Left lung (tissue), 10 donors: Measurements from ENCODE around the gene C5orf34. TPM values are rescaled to one million over a fixed set of nuclear protein-coding genes. Genes with fewer than 3 reads are reported as not detected.
"Not testable (repeated sequence)": the region's sequence is repeated elsewhere in the genome, so short reads cannot be mapped to it uniquely, and the experiment has no call there.

Experiments
- ATAC-seq: fragments of 200-7000 bp; cut with Tn5 transposase; one replicate; pipeline ENCODE4 v1.9.1; 2020; ENCODE audit warnings: moderate library complexity
- DNase-seq, 4 donors: peaks; one replicate each; pipeline ENCODE4 v3.0.0-alpha.2; 2013 to 2020
- H3K27ac ChIP-seq, 2 donors: fragments of 200-600 bp; sonication (generic) in 1 of 2; one replicate each; pipeline versions ENCODE4 v1.5.0 to v1.8.0; 2020 to 2021
- H3K27me3 ChIP-seq, 2 donors: fragments of 200-600 bp; sonication (generic) in 1 of 2; one replicate each; pipeline versions ENCODE4 v1.5.0 to v1.8.0; 2020 to 2021
- H3K36me3 ChIP-seq, 2 donors: fragments of 200-600 bp; sonication (generic) in 1 of 2; one replicate each; pipeline versions ENCODE4 v1.5.0 to v1.8.0; 2020 to 2021
- H3K4me1 ChIP-seq, 2 donors: fragments of 200-600 bp; one replicate each; pipeline ENCODE4 v1.8.0; 2021
- H3K4me3 ChIP-seq, 2 donors: fragments of 200-600 bp; sonication (generic) in 1 of 2; one replicate each; pipeline versions ENCODE4 v1.5.0 to v1.8.0; 2020 to 2021; ENCODE audit warnings: mild to moderate bottlenecking in 1 of 2
- H3K9me3 ChIP-seq, 2 donors: fragments of 200-600 bp; sonication (generic) in 1 of 2; one replicate each; pipeline versions ENCODE4 v1.5.0 to v1.8.0; 2020 to 2021
- CTCF ChIP-seq, 2 donors: fragments of 200-600 bp; sonication (generic) in 1 of 2; IDR thresholded peaks; one replicate each; pipeline versions ENCODE4 v1.5.0 to v1.8.0; 2021; ENCODE audit warnings: antibody characterized with exemption in 2 of 2
- intact Hi-C, 2 donors: fragments of 100-400 bp; cut with DNase I; formaldehyde crosslinking; loops; one replicate each; pipeline versions ENCODE4 v1.11.2 to v1.14.2; 2022
- polyA plus RNA-seq, 6 donors: library from polyadenylated mRNA; unstranded; fragments of 120-200 nt; gene quantifications; one replicate each; pipeline ENCODE4 v1.2.1, GENCODE V29; 2013; ENCODE audit not compliant: insufficient read length in 6 of 6
- total RNA-seq, 2 donors: library from RNA; stranded (reverse); fragmentation: NEBNext Ultra II Directional; extraction: Animal tissue kit (Norgen Biotek cat#: 25700); gene quantifications; one replicate each; pipeline ENCODE4 v1.2.1, GENCODE V29; 2021
- donor health status: DM: no; HTN: yes; CAD: no.
- donor health status: DM: no; HTN: no; CAD: no.

The C5orf34 gene
- total and polyA plus RNA-seq, 8 donors: 1.8 to 9.7 (median 6.8) TPM

GRCh38 chr5:43553381-43553780 lies 38.4 kb upstream of the C5orf34 start:
- no peaks in the 10 kb centered on the region for H3K9me3 ChIP-seq
- no peak overlapping the region for H3K4me3 ChIP-seq
- no peak for DNase-seq
- H3K4me1 ChIP-seq: peaks cover 22 to 45% of the 10 kb centered on the region in 2 donors
- H3K36me3 ChIP-seq: peaks cover 0 to 24% of the 10 kb centered on the region in 2 donors
- no peak for ATAC-seq
- intact Hi-C loops: no loop called here
- H3K27ac ChIP-seq: no peak overlapping the region
- no peaks in the 10 kb centered on the region for H3K27me3 ChIP-seq
- TF ChIP-seq CTCF (IDR thresholded peaks at IDR 0.05): no peak

- Histone ChIP-seq H3K9me3 (no peaks in the 10 kb centered on the region), H3K4me1 (peaks cover 22 to 39% of the 10 kb centered on the region in 2 donors), H3K36me3 (peaks cover 0 to 41% of the 10 kb centered on the region in 2 donors), H3K27ac (no peak overlapping the region), H3K4me3 (no peak overlapping the region), H3K27me3 (no peaks in the 10 kb centered on the region)
- DNase-seq: no peak
- no peak for TF ChIP-seq CTCF (IDR thresholded peaks at IDR 0.05)
- no peak for ATAC-seq
- intact Hi-C loops: no loop called here
Observed at GRCh38 chr5:43551731-43552130, 36.8 kb upstream of the C5orf34 start.

- intact Hi-C loops, H3K27ac ChIP-seq, H3K9me3 ChIP-seq, H3K27me3 ChIP-seq, ATAC-seq, DNase-seq, H3K4me3 ChIP-seq: not testable (repeated sequence)
- Histone ChIP-seq H3K36me3 (peaks cover 0 to 65% of the 10 kb centered on the region in 2 donors), H3K4me1 (peaks cover 7 to 21% of the 10 kb centered on the region in 2 donors)
Observed at GRCh38 chr5:43549272-43549671, 34.3 kb upstream of the C5orf34 start.

DNA sequence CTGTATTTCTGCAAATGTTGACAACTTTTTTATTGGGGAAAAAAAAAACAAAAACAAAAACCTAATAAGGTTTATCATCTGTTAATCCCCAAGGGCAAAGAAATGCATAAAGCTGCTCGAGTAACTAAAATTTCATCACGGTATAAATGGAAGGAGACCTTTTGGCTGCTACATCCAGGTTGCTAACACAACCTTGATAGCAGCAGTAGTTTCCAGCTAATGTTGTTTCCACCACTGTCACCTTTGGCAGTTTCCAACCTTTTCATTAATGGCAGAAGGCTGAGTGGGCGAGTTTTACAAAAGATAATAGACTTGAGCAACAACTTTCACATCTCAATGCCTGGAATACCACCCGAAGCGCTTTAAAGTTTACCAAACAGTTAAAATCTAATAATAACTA lies 33.4 kb upstream of the C5orf34 start:
- peaks cover 6 to 12% of the 10 kb centered on the region in 2 donors for H3K4me1 ChIP-seq
- intact Hi-C loops: no loop called here
- H3K27me3 ChIP-seq: no peaks in the 10 kb centered on the region
- ATAC-seq (no peak), DNase-seq (no peak)
- no peak overlapping the region for H3K27ac ChIP-seq
- H3K36me3 ChIP-seq: peaks cover 0 to 73% of the 10 kb centered on the region in 2 donors
- TF ChIP-seq CTCF (IDR thresholded peaks at IDR 0.05): no peak
- H3K9me3 ChIP-seq: no peaks in the 10 kb centered on the region
- no peak overlapping the region for H3K4me3 ChIP-seq

DNA sequence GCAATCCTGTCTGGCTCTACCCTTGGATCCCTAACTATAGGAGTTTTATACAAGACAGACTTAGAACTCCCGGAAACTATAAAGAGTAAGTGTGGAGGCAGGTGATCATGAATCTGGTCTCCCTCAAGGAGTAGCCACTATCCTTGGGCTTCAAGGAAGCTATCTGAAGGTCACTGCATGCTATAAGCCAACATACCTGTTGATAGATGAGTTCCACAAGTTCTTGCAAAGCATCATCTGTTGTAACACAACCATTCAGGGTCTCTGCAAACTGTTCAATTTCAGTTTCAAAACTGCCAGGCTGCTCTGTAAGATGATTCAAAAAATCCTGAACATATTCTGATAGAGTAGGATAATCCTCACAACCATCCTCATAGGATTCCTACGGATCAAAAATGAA lies 32.6 kb upstream of the C5orf34 start:
- Histone ChIP-seq H3K4me1 (peaks cover 6% of the 10 kb centered on the region in 2 donors), H3K36me3 (peaks cover 0 to 80% of the 10 kb centered on the region in 2 donors), H3K27me3 (no peaks in the 10 kb centered on the region), H3K27ac (no peak overlapping the region), H3K9me3 (no peaks in the 10 kb centered on the region), H3K4me3 (no peak overlapping the region)
- ATAC-seq (no peak), DNase-seq (no peak)
- TF ChIP-seq CTCF (IDR thresholded peaks at IDR 0.05): no peak
- intact Hi-C loops: no loop called here

GRCh38 chr5:43543434-43543833 lies 28.5 kb upstream of the C5orf34 start:
- DNase-seq (peak in 2 of 4 donors; percentile 10 to 36), ATAC-seq (peak; percentile 79)
- H3K27me3 ChIP-seq: no peaks in the 10 kb centered on the region
- no peak for TF ChIP-seq CTCF (IDR thresholded peaks at IDR 0.05)
- no peaks in the 10 kb centered on the region for H3K9me3 ChIP-seq
- peaks cover 0 to 91% of the 10 kb centered on the region in 2 donors for H3K36me3 ChIP-seq
- H3K27ac ChIP-seq: no peak overlapping the region
- intact Hi-C loops: no loop called here
- no peaks in the 10 kb centered on the region for H3K4me1 ChIP-seq
- H3K4me3 ChIP-seq: no peak overlapping the region
